GM18505 (cell line): Measurements from ENCODE around the gene NINJ1.

Source experiments
- ATAC-seq: cut with Tn5 transposase; IDR thresholded peaks from one replicate; pipeline ENCODE4 v1.9.1; 2021; ENCODE audit not compliant: unreplicated experiment
- POLR2A ChIP-seq: IDR thresholded peaks from 4 replicates; pipeline ENCODE4 v1.6.1; 2011; ENCODE audit warnings: borderline replicate concordance; ENCODE audit not compliant: insufficient read depth, insufficient read length; ENCODE audit errors: extremely low read depth

NINJ1 gene

DNA sequence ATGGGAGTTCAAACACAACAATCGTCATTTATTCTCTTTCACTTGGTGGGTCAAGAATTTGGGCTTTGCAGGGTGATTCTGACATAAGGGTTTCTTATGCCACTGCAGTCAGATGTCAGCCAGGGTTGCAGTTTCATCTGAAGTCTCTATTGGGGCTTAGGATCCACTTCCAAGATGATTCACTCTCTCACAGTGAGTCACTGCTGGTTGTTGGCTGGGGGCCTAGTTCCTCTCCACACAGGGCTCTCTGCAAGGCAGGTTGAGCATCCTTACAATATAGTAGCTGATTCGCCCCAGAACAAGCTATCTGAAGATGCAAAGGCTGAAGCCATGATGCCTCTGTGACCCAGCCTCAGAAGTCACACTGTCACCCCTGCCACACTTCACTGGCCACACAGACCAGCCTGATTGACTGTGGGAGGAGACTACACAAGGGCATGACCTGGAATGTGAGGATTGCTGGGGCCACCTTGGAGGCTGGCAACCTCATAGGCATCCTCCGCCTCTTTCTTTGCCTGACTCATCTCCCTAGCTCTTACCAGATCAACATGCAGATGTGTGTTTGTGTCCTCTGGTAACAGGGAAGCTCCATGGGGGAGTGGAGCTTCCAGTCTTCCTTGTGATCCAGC is 42.5 kb downstream of the NINJ1 start:
- TF ChIP-seq POLR2A = no peak
- ATAC-seq = no peak

- no peak for TF ChIP-seq POLR2A
- no peak for ATAC-seq
These were observed 43.0 kb downstream of the NINJ1 start for GRCh38 chr9:93091056-93091452.

- no peak for TF ChIP-seq POLR2A
- ATAC-seq = no peak
These were observed 43.9 kb downstream of the NINJ1 start for GRCh38 chr9:93090091-93090655.

- ATAC-seq = no peak
- TF ChIP-seq POLR2A = no peak
These were observed 44.5 kb downstream of the NINJ1 start for GRCh38 chr9:93089481-93089991.

- ATAC-seq = no peak
- no peak for TF ChIP-seq POLR2A
These were observed 45.0 kb downstream of the NINJ1 start for GRCh38 chr9:93089024-93089423.

DNA sequence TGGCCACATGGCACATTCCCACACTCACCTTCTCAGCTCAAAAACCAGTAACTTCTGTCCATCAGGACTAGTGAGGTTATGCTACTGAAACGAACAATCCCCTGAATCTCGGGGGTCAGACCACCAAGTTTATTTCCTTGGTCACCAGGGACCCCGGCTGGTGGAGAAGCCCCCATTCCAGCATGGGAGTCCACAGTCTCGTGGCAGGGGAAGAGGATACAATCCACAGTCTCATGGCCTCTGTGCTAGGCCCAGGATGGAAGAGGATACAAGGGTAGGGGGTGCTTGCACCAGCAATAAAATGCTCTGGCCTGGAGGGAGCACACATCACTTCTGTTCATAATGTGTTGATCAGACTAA is 45.4 kb downstream of the NINJ1 start:
- ATAC-seq = no peak
- no peak for TF ChIP-seq POLR2A

- TF ChIP-seq POLR2A = no peak
- no peak for ATAC-seq
These were observed 45.9 kb downstream of the NINJ1 start for GRCh38 chr9:93087971-93088655.

- TF ChIP-seq POLR2A = no peak
- no peak for ATAC-seq
These were observed 47.4 kb downstream of the NINJ1 start for GRCh38 chr9:93086447-93087224.

GRCh38 chr9:93085676-93086075 is 48.4 kb downstream of the NINJ1 start:
- no peak for ATAC-seq
- no peak for TF ChIP-seq POLR2A

- TF ChIP-seq POLR2A = no peak
- ATAC-seq = no peak
These were observed 49.6 kb downstream of the NINJ1 start for GRCh38 chr9:93084471-93084881.

- no peak for TF ChIP-seq POLR2A
- ATAC-seq = no peak
These were observed 50.2 kb downstream of the NINJ1 start for GRCh38 chr9:93083592-93084470.

- ATAC-seq = no peak
These were observed 51.1 kb downstream of the NINJ1 start for GRCh38 chr9:93082841-93083411.

More at GRCh38 chr9:93082841-93083411, 51.1 kb downstream of the NINJ1 start:
- no peak for TF ChIP-seq POLR2A
